ENCODE measurements around the gene CHCHD3. TPM values are rescaled to one million over a fixed set of nuclear protein-coding genes. Genes with fewer than 3 reads are reported as not detected.

CHCHD3 gene
- total RNA-seq, 1 donor, result 99.7 TPM

- no peak for TF ChIP-seq CTCF (IDR thresholded peaks at IDR 0.05; ENCODE audit: insufficient read depth, low read length)
- DNase-seq (ENCODE audit: low read depth), result peak; percentile 16
- no peak overlapping the region for H3K4me3 ChIP-seq (ENCODE audit: low read depth, low read length)
Measured at GRCh38 chr7:132836746-132837145, 245.1 kb downstream of the CHCHD3 start.

- TF ChIP-seq CTCF (IDR thresholded peaks at IDR 0.05; ENCODE audit: insufficient read depth, low read length), result no peak
- no peak for DNase-seq (ENCODE audit: low read depth)
- no peak overlapping the region for H3K4me3 ChIP-seq (ENCODE audit: low read depth, low read length)
Measured at GRCh38 chr7:132830941-132831340, 250.9 kb downstream of the CHCHD3 start.

- no peak for TF ChIP-seq CTCF (IDR thresholded peaks at IDR 0.05; ENCODE audit: insufficient read depth, low read length)
- H3K4me3 ChIP-seq (ENCODE audit: low read depth, low read length), result no peak overlapping the region
- no peak for DNase-seq (ENCODE audit: low read depth)
Measured at GRCh38 chr7:132828502-132828901, 253.4 kb downstream of the CHCHD3 start.

- no peak for DNase-seq (ENCODE audit: low read depth)
- H3K4me3 ChIP-seq (ENCODE audit: low read depth, low read length), result no peak overlapping the region
- no peak for TF ChIP-seq CTCF (IDR thresholded peaks at IDR 0.05; ENCODE audit: insufficient read depth, low read length)
Measured at GRCh38 chr7:132825932-132826835, 255.7 kb downstream of the CHCHD3 start.

GRCh38 chr7:132825222-132825621 lies 256.7 kb downstream of the CHCHD3 start:
- no peak overlapping the region for H3K4me3 ChIP-seq (ENCODE audit: low read depth, low read length)
- no peak for TF ChIP-seq CTCF (IDR thresholded peaks at IDR 0.05; ENCODE audit: insufficient read depth, low read length)
- no peak for DNase-seq (ENCODE audit: low read depth)

- H3K4me3 ChIP-seq (ENCODE audit: low read depth, low read length), result no peak overlapping the region
- no peak for DNase-seq (ENCODE audit: low read depth)
- TF ChIP-seq CTCF (IDR thresholded peaks at IDR 0.05; ENCODE audit: insufficient read depth, low read length), result no peak
Measured at GRCh38 chr7:132819648-132820047, 262.2 kb downstream of the CHCHD3 start.
